ENCODE measurements around the gene NTN4. TPM values are rescaled to one million over a fixed set of nuclear protein-coding genes. Genes with fewer than 3 reads are reported as not detected.

Gene NTN4
- polyA plus RNA-seq, 6 donors from 2014 or later = not detected

DNA sequence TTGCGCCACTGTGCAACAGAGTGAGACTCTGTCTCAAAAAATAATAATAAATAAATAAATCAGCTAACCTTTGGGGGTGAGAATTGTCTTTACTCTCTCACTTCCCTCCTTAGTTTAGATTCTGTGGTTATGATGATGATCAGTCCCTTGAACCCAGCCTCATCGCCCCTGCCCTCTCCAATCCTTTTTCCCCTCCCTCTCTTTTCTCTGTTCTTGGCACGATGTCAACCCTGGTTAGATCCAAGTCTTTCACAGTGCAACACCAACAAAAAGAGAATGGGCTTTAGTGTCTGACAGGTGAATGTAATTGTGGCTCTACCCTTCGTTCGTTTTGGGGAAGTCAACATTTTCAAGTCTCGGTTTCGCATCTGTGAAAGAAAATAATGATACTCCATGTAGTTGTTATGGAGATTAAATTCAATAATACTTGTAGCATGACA is 59.0 kb downstream of the NTN4 start:
- H3K27ac Mint-ChIP-seq = peak overlapping the region in 4 of 6 donors; percentile 6 to 78 (median 34)
- DNase-seq (peak; percentile 1), ATAC-seq (ENCODE audit: low read depth in 2 of 2) (peak; percentile 74 to 75)
- H3K27me3 Mint-ChIP-seq = peaks cover 7 to 26% (median 24%) of the 10 kb centered on the region in 3 donors
- no peak overlapping the region for H3K4me3 Mint-ChIP-seq
- H3K36me3 Mint-ChIP-seq = no peaks in the 10 kb centered on the region
- H3K9me3 Mint-ChIP-seq = peaks cover 0 to 14% (median 9%) of the 10 kb centered on the region in 7 donors
- peaks cover 4 to 11% (median 9%) of the 10 kb centered on the region in 3 donors for H3K4me1 Mint-ChIP-seq

GRCh38 chr12:95730457-95730856 is 60.1 kb downstream of the NTN4 start:
- no peak overlapping the region for H3K4me3 Mint-ChIP-seq
- DNase-seq (no peak), ATAC-seq (ENCODE audit: low read depth in 2 of 2) (no peak)
- H3K27ac Mint-ChIP-seq = no peak overlapping the region
- H3K36me3 Mint-ChIP-seq = peaks cover 5% of the 10 kb centered on the region in 2 donors
- peaks cover 4 to 11% (median 9%) of the 10 kb centered on the region in 3 donors for H3K4me1 Mint-ChIP-seq
- peaks cover 9 to 37% (median 35%) of the 10 kb centered on the region in 3 donors for H3K27me3 Mint-ChIP-seq
- H3K9me3 Mint-ChIP-seq = peaks cover 0 to 21% (median 10%) of the 10 kb centered on the region in 7 donors

GRCh38 chr12:95726903-95727302 is 63.7 kb downstream of the NTN4 start:
- Mint-ChIP-seq H3K4me1 (peaks cover 4 to 12% (median 7%) of the 10 kb centered on the region in 3 donors), H3K9me3 (peaks cover 0 to 21% (median 10%) of the 10 kb centered on the region in 7 donors), H3K36me3 (peaks cover 5% of the 10 kb centered on the region in 2 donors), H3K27me3 (peaks cover 23 to 38% (median 35%) of the 10 kb centered on the region in 3 donors), H3K4me3 (no peak overlapping the region), H3K27ac (no peak overlapping the region)
- no peak for DNase-seq
- no peak for ATAC-seq (ENCODE audit: low read depth in 2 of 2)

DNA sequence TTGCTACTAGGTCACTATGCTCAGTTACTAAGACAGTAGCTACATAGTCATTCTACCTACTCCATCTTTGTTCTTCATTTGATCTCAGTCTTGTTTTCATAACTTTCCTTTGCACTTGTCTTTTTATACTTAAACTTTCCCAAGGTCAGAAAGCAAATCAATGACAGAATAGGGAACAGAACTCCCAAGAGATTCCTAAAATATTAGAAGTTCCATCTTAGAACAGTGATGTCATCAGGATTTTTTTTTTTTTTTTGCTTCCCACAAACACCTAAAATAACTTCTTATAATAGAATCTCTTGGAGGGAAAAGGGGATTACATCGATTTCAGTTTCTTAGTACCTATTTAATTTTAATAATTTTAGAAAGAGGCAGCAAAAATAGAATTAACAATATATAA is 65.8 kb downstream of the NTN4 start:
- H3K4me1 Mint-ChIP-seq = peaks cover 0 to 6% (median 0%) of the 10 kb centered on the region in 3 donors
- ATAC-seq (ENCODE audit: low read depth in 2 of 2) (no peak), DNase-seq (no peak)
- H3K36me3 Mint-ChIP-seq = peaks cover 5% of the 10 kb centered on the region in 2 donors
- no peak overlapping the region for H3K27ac Mint-ChIP-seq
- H3K4me3 Mint-ChIP-seq = no peak overlapping the region
- H3K27me3 Mint-ChIP-seq = peaks cover 35 to 38% (median 35%) of the 10 kb centered on the region in 3 donors
- peaks cover 0 to 21% (median 10%) of the 10 kb centered on the region in 7 donors for H3K9me3 Mint-ChIP-seq

GRCh38 chr12:95723693-95724384 is 66.7 kb downstream of the NTN4 start:
- H3K27me3 Mint-ChIP-seq = peaks cover 32 to 34% (median 34%) of the 10 kb centered on the region in 3 donors
- H3K4me1 Mint-ChIP-seq = peaks cover 0 to 6% (median 0%) of the 10 kb centered on the region in 3 donors
- H3K4me3 Mint-ChIP-seq = no peak overlapping the region
- H3K36me3 Mint-ChIP-seq = peaks cover 5% of the 10 kb centered on the region in 2 donors
- ATAC-seq (ENCODE audit: low read depth in 2 of 2) (peak; percentile 25 to 41), DNase-seq (no peak)
- peaks cover 0 to 21% (median 10%) of the 10 kb centered on the region in 7 donors for H3K9me3 Mint-ChIP-seq
- H3K27ac Mint-ChIP-seq = no peak overlapping the region

- ATAC-seq (ENCODE audit: low read depth in 2 of 2) = no peak
- H3K9me3 Mint-ChIP-seq = peaks cover 0 to 5% (median 3%) of the 10 kb centered on the region in 7 donors
- H3K27ac Mint-ChIP-seq = no peak overlapping the region
- no peak for DNase-seq
- peaks cover 0 to 6% (median 0%) of the 10 kb centered on the region in 3 donors for H3K4me1 Mint-ChIP-seq
- H3K36me3 Mint-ChIP-seq = peaks cover 3 to 4% of the 10 kb centered on the region in 2 donors
- no peak overlapping the region for H3K4me3 Mint-ChIP-seq
- peaks cover 17 to 36% (median 35%) of the 10 kb centered on the region in 3 donors for H3K27me3 Mint-ChIP-seq
These were observed 69.2 kb downstream of the NTN4 start for GRCh38 chr12:95721320-95721719.

GRCh38 chr12:95720146-95720545 is 70.4 kb downstream of the NTN4 start:
- no peak for ATAC-seq (ENCODE audit: low read depth in 2 of 2)
- H3K4me3 Mint-ChIP-seq = no peak overlapping the region
- peaks cover 5 to 31% (median 30%) of the 10 kb centered on the region in 3 donors for H3K27me3 Mint-ChIP-seq
- DNase-seq = no peak
- peaks cover 0 to 6% (median 0%) of the 10 kb centered on the region in 3 donors for H3K4me1 Mint-ChIP-seq
- no peaks in the 10 kb centered on the region for H3K9me3 Mint-ChIP-seq
- no peaks in the 10 kb centered on the region for H3K36me3 Mint-ChIP-seq
- H3K27ac Mint-ChIP-seq = no peak overlapping the region

- no peak overlapping the region for H3K27ac Mint-ChIP-seq
- peaks cover 0 to 35% (median 22%) of the 10 kb centered on the region in 3 donors for H3K27me3 Mint-ChIP-seq
- no peak for ATAC-seq (ENCODE audit: low read depth in 2 of 2)
- no peak for DNase-seq
- no peak overlapping the region for H3K4me3 Mint-ChIP-seq
- no peaks in the 10 kb centered on the region for H3K9me3 Mint-ChIP-seq
- H3K36me3 Mint-ChIP-seq = no peaks in the 10 kb centered on the region
- H3K4me1 Mint-ChIP-seq = peaks cover 0 to under 1% (median 0%) of the 10 kb centered on the region in 3 donors
These were observed 71.8 kb downstream of the NTN4 start for GRCh38 chr12:95718772-95719171.

GRCh38 chr12:95718006-95718431 is 72.5 kb downstream of the NTN4 start:
- Mint-ChIP-seq H3K27ac (no peak overlapping the region), H3K4me3 (no peak overlapping the region), H3K36me3 (no peaks in the 10 kb centered on the region), H3K27me3 (peaks cover 0 to 38% (median 20%) of the 10 kb centered on the region in 3 donors), H3K9me3 (no peaks in the 10 kb centered on the region), H3K4me1 (no peaks in the 10 kb centered on the region)
- no peak for ATAC-seq (ENCODE audit: low read depth in 2 of 2)
- no peak for DNase-seq

- Mint-ChIP-seq H3K9me3 (no peaks in the 10 kb centered on the region), H3K36me3 (no peaks in the 10 kb centered on the region), H3K27me3 (peaks cover 0 to 39% (median 20%) of the 10 kb centered on the region in 3 donors), H3K4me1 (no peaks in the 10 kb centered on the region), H3K4me3 (no peak overlapping the region), H3K27ac (no peak overlapping the region)
- DNase-seq = no peak
- no peak for ATAC-seq (ENCODE audit: low read depth in 2 of 2)
These were observed 73.1 kb downstream of the NTN4 start for GRCh38 chr12:95717316-95717928.

- DNase-seq = no peak
- Mint-ChIP-seq H3K27ac (no peak overlapping the region), H3K9me3 (no peaks in the 10 kb centered on the region), H3K4me3 (no peak overlapping the region), H3K27me3 (peaks cover 0 to 42% (median 5%) of the 10 kb centered on the region in 3 donors), H3K4me1 (no peaks in the 10 kb centered on the region), H3K36me3 (no peaks in the 10 kb centered on the region)
- ATAC-seq (ENCODE audit: low read depth in 2 of 2) = no peak
These were observed 75.4 kb downstream of the NTN4 start for GRCh38 chr12:95715177-95715576.

- Mint-ChIP-seq H3K4me1 (no peaks in the 10 kb centered on the region), H3K36me3 (no peaks in the 10 kb centered on the region), H3K4me3 (no peak overlapping the region), H3K27ac (no peak overlapping the region), H3K27me3 (peaks cover 5 to 41% (median 6%) of the 10 kb centered on the region in 3 donors), H3K9me3 (no peaks in the 10 kb centered on the region)
- ATAC-seq (ENCODE audit: low read depth in 2 of 2) = no peak
- DNase-seq = no peak
These were observed 78.3 kb downstream of the NTN4 start for GRCh38 chr12:95712269-95712668.

DNA sequence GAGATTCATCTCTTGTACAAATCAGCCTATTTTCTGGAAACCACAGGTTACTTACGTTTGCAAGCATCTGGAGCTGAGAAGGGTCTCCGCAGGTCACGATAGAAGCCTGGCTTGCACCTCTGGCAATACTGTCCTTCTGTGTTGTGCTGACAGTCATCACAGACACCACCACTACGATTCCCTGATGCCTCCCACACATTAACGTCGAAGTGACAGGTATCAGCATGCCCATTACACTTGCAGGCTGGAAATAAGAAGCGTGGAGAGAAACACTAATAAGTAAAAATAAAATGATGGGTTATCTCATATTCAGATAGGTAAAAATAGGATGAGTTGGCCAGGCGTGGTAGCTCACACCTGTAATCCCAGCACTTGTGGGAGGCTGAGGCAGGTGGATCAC is 80.2 kb downstream of the NTN4 start:
- peaks cover 11 to 31% (median 17%) of the 10 kb centered on the region in 3 donors for H3K27me3 Mint-ChIP-seq
- no peak overlapping the region for H3K27ac Mint-ChIP-seq
- H3K36me3 Mint-ChIP-seq = no peaks in the 10 kb centered on the region
- no peak for DNase-seq
- ATAC-seq (ENCODE audit: low read depth in 2 of 2) = no peak
- H3K4me1 Mint-ChIP-seq = no peaks in the 10 kb centered on the region
- no peaks in the 10 kb centered on the region for H3K9me3 Mint-ChIP-seq
- no peak overlapping the region for H3K4me3 Mint-ChIP-seq

- H3K9me3 Mint-ChIP-seq = no peaks in the 10 kb centered on the region
- peak overlapping the region in 2 of 6 donors; percentile 6 to 65 for H3K27ac Mint-ChIP-seq
- H3K4me1 Mint-ChIP-seq = no peaks in the 10 kb centered on the region
- ATAC-seq (ENCODE audit: low read depth in 2 of 2) (no peak), DNase-seq (no peak)
- peaks cover 17 to 30% (median 27%) of the 10 kb centered on the region in 3 donors for H3K27me3 Mint-ChIP-seq
- H3K4me3 Mint-ChIP-seq = no peak overlapping the region
- H3K36me3 Mint-ChIP-seq = no peaks in the 10 kb centered on the region
These were observed 81.4 kb downstream of the NTN4 start for GRCh38 chr12:95709152-95709551.
